Breast epithelium (tissue), 3 donors: ENCODE results near the gene TMEM143.

Experiments
- CTCF ChIP-seq, 3 donors: fragments of 450-650 bp; IDR thresholded peaks; one replicate each; pipeline ENCODE4 v1.5.1; 2016 to 2017; ENCODE audit warnings: antibody characterized with exemption in 3 of 3, mild to moderate bottlenecking in 3 of 3, moderate library complexity in 3 of 3
- POLR2A ChIP-seq: fragments of 450-650 bp; IDR thresholded peaks from one replicate; pipeline ENCODE4 v1.6.1; 2016; ENCODE audit warnings: antibody characterized with exemption, mild to moderate bottlenecking, moderate library complexity
- POLR2AphosphoS5 ChIP-seq, 3 donors: sonication (generic); formaldehyde crosslinking; IDR thresholded peaks; one replicate each; pipeline ENCODE4 v1.6.1; 2017; ENCODE audit warnings: antibody characterized with exemption in 3 of 3

- TF ChIP-seq CTCF (IDR thresholded peaks at IDR 0.05), result no peak
- no peak for TF ChIP-seq POLR2A
- no peak for TF ChIP-seq POLR2AphosphoS5 (IDR thresholded peaks at IDR 0.05)
Measured at GRCh38 chr19:48340995-48341394, 22.7 kb downstream of the TMEM143 start.
